GM18505 (cell line): ENCODE measurements around the gene HID1.
"Not testable (repeated sequence)": the region's sequence is repeated elsewhere in the genome, so short reads cannot be mapped to it uniquely, and the experiment has no call there.

Source experiments
- ATAC-seq: cut with Tn5 transposase; IDR thresholded peaks from one replicate; pipeline ENCODE4 v1.9.1; 2021; ENCODE audit not compliant: unreplicated experiment
- POLR2A ChIP-seq: IDR thresholded peaks from 4 replicates; pipeline ENCODE4 v1.6.1; 2011; ENCODE audit warnings: borderline replicate concordance; ENCODE audit not compliant: insufficient read depth, insufficient read length; ENCODE audit errors: extremely low read depth

Gene HID1

GRCh38 chr17:74972107-74972972, at the start of gene HID1:
TSS of gene HID1 (minus strand) at chr17:74972759. CDS start at chr17:74972656, 103 bp downstream.
- no peak for ATAC-seq
- no peak for TF ChIP-seq POLR2A

GRCh38 chr17:75020331-75021110, 48.0 kb upstream of the HID1 start:
- no peak for ATAC-seq
- no peak for TF ChIP-seq POLR2A

GRCh38 chr17:75019710-75020109, 47.2 kb upstream of the HID1 start:
- ATAC-seq: no peak
- no peak for TF ChIP-seq POLR2A

- TF ChIP-seq POLR2A: no peak
- no peak for ATAC-seq
Observed at GRCh38 chr17:75019146-75019545, 46.6 kb upstream of the HID1 start.

GRCh38 chr17:75013092-75013559, 40.6 kb upstream of the HID1 start:
- no peak for TF ChIP-seq POLR2A
- ATAC-seq: no peak

- ATAC-seq: peak; percentile 86
Observed at GRCh38 chr17:75012346-75013091, 40.0 kb upstream of the HID1 start, which contains the start of gene MRPL58. TSS of gene MRPL58 (plus strand) at chr17:75012670. CDS start at chr17:75012687, 17 bp downstream.

GRCh38 chr17:75012096-75012345, 39.5 kb upstream of the HID1 start:
- no peak for ATAC-seq
- no peak for TF ChIP-seq POLR2A

More at GRCh38 chr17:75012346-75013091, 40.0 kb upstream of the HID1 start, which contains the start of gene MRPL58:
- TF ChIP-seq POLR2A: peak; percentile 81

GRCh38 chr17:75011401-75012095, 39.0 kb upstream of the HID1 start:
- no peak for ATAC-seq
- no peak for TF ChIP-seq POLR2A

- no peak for ATAC-seq
- no peak for TF ChIP-seq POLR2A
Observed at GRCh38 chr17:75010683-75011400, 38.3 kb upstream of the HID1 start.

- ATAC-seq: no peak
- TF ChIP-seq POLR2A: no peak
Observed at GRCh38 chr17:75009139-75009724, 36.7 kb upstream of the HID1 start.

- TF ChIP-seq POLR2A: no peak
- ATAC-seq: no peak
Observed at GRCh38 chr17:75008373-75008772, 35.8 kb upstream of the HID1 start.

- no peak for ATAC-seq
- TF ChIP-seq POLR2A: no peak
Observed at GRCh38 chr17:75006653-75007052, 34.1 kb upstream of the HID1 start.

GRCh38 chr17:75006084-75006483, 33.5 kb upstream of the HID1 start:
- ATAC-seq: not testable (repeated sequence)
